HG02840 (cell line): ENCODE results near the gene ZBTB45.

Source experiments
- ATAC-seq: cut with Tn5 transposase; IDR thresholded peaks from one replicate; pipeline ENCODE4 v1.9.1; 2021; ENCODE audit warnings: mild to moderate bottlenecking, moderate library complexity, moderate number of reproducible peaks; ENCODE audit not compliant: unreplicated experiment, low FRiP score

The ZBTB45 gene

DNA sequence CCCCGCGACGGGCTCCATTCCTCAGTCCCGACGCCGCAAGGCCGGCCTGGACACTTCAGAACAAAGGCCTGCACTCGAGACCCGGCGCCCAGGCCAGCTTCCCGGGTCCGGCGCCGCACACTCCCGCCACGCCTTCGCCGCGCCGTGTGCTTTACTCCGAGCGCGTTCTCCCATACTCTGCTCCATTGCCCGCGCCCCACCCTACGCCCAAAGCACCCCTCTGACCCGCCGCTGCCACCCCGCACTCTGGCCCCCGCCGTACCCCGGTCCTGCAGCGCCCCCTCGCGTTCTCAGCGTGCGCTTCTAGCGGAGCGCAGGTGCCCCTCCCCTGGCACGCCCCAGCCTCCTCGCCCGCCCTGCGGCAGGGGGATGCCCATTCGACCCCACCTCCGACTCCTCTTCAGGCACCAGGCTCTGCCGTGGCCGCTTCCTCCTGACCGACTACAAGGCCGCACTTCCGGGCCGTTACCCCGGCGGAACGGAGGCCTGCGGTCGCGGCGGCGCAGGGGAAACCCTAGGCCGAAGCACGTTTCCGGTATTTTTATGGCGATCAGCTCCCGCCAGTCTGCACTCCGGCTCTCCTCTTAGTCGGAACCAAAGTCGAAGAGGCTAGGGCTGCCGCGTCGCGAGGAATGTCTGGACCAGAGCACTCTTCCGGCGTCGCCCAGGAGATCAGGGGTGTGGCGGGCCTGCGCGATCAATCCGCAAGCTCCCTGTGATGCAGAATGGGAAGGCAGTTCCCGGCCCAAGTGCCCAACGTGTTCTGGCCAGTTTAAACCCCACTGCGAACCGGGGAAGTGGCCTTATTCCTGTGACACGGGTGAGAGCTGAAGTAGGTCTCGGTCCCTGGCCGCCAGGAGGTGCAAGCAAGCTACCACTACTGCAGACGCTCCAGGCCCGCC lies at the start of gene ZBTB45:
TSS of gene ZBTB45 (minus strand) at position 456 of the 902 bp plus-strand sequence. CDS start 2,137 bp downstream, outside the sequence.
- ATAC-seq: peak; percentile 78

DNA sequence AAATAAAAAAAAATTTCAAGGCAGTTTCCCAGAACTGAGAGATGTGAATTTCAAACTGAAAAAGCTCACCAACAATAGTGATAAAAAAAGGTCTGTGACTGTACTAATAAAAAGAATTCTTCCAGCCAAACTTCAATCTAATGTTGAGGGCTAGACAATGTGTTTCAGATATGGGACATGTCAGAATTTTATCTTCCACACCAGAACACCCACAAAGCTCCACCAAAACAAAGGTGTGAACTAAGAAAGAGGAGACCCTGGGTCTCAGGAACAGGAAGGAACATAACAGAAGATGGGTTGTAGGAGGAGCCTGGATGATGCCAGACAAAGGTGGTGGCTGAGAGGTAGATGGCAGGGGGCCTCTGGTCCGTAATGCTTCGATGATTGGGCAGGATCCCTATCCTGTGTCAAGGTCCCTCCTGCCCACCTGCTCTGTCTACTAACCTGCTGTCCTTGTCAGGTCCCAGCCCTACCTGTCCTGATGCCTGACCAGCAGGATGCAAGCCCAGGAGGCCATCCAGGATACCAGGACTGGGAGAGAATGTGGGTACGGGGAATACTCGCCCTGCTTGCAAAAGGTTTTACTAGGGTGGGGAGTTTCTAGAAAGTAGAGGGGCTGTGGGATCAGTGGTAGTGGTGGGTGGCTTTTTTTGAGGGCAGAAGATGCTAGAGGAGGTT lies 49.0 kb upstream of the ZBTB45 start:
- ATAC-seq: no peak

- no peak for ATAC-seq
Observed at GRCh38 chr19:58566989-58567388, 47.4 kb upstream of the ZBTB45 start.

DNA sequence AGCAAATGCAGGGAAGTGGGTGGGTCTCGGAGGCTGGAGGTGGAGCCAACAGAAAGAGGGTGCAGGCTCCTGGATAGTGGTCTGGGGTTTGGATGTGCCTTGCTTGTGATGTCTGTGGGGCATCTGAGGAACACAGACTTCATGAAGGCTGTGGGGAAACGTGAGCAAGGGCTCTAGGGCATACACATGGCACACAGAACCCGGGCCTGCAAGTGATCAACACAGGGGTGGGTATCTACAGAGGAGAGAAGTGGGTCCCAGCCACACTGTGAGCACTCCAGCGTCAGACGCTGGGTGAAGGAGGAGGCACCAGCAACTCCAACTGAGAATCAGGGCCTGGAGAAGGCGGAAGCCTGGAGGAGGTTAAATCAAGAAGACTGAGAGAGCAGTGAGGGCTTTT lies 44.2 kb upstream of the ZBTB45 start:
- ATAC-seq: no peak

DNA sequence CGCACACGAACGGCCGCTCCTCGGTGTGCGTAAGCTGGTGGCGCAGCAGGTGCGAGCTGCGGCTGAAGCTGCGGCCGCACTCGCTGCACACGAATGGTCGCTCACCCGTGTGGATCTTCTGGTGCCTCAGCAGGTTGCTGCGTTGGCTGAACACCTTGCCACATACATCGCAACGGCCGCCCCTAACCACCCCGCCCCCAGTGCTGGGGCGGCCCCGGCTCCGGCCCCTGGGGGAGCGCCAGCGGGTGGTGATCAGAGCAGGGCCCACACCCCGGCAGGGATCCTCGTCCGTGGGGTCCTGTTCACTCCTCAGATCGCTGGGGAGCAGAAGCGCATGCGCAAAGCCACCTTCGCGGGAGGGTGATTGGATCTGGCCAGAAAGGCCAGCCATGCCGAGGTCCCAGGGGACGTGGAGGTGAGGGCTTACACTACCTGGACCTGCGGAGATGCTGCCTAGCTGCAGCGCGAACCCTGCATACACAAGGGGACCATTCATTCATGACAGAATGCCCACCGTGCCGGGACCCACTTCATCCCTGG lies 43.5 kb upstream of the ZBTB45 start:
- no peak for ATAC-seq

DNA sequence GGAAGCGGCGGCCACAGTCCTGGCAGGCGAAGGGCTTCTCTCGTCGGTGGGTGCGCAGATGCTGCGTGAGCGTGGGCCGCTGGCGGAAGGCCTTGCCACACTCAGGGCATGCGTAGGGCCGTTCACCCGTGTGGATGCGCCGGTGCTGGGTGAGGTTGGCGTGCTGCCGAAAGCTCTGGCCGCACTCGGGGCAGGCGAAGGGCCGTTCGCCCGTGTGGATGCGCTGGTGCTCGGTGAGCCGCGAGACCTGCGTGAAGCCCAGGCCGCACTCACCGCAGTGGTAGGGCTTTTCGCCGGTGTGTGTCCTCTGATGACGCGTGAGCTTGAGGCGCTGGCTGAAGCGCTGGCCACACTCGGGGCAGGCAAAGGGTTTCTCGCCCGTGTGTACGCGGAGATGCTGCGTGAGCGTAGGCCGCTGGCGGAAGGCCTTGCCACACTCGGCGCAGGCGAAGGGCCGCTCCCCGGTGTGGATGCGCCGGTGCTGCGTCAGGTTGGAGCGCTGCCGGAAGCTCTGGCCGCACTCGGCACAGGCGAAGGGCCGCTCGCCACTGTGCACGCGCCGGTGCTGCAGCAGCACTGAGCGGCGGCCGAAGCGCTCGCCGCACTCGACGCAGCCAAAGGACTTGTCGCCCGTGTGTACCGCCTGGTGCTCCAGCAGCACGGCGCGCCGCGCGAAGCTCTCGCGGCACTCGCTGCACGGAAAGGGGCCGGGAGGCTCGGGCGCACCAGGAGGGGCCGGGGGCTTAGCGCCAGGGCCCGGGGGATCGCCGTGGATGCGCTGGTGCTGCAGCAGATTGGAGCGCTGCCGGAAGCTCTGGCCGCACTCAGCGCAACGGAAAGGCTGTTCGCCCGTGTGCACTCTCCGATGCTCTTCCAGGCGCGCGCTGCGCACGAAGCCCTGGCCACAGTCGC lies 42.8 kb upstream of the ZBTB45 start:
- ATAC-seq: no peak

- no peak for ATAC-seq
Observed at GRCh38 chr19:58561373-58562121, 41.9 kb upstream of the ZBTB45 start.

DNA sequence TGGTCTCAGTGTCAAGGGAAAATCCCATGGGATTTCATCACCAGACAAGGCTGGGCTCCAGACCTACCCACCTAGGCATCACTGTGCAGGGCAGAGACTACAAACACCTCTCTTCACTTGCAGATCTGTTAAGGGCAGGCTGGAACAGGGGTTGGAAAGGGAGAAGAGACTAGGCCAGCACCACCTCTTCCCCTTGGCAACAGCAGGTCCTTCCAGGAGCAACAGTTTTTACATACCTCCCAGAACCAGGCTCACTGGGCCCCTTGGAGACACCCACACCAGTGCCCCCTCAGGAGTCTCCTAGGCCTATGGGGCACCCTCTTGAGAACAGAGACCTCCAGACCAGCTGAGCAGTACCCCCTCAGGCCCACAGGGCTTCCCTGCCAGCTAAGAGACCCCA lies 41.3 kb upstream of the ZBTB45 start:
- no peak for ATAC-seq

- ATAC-seq: no peak
Observed at GRCh38 chr19:58560007-58560887, 40.6 kb upstream of the ZBTB45 start.

DNA sequence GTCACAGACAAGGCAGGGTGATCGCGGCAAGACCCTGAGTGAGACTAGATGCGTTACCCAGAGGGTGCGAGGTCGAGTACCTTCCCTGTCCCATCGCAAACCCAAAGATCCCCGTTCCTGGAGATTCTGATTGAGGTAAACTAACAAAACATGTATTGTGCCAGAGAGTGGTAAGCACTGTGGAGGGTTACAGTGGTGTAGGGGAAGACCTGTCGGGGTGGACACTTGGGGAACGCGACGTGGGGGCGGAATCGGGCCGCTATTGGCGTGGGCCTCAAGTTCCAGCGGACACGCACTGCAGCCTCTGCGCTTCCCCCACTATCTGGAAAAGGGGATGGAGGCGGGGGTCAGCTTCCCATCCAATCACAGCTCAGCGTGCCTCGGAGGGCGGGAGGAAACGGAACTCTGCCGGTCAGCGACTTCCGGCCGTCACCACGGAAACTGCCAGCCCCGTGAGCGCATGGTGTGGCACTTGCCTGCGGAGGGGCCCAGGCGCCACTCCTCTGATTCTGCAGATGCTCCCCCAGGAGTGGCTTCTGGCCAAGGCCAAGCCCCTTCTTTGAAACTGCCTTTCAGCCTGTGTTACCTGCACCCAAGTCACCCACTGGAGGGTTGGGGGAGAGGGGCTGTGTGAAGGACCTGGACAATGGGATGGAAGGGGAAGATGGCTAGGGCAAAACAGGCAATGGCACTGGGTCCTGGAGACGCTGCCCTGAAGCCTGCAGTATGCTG lies 39.8 kb upstream of the ZBTB45 start:
- peak; percentile 18 for ATAC-seq

GRCh38 chr19:58558623-58559274 lies 39.1 kb upstream of the ZBTB45 start:
- peak; percentile 58 for ATAC-seq

DNA sequence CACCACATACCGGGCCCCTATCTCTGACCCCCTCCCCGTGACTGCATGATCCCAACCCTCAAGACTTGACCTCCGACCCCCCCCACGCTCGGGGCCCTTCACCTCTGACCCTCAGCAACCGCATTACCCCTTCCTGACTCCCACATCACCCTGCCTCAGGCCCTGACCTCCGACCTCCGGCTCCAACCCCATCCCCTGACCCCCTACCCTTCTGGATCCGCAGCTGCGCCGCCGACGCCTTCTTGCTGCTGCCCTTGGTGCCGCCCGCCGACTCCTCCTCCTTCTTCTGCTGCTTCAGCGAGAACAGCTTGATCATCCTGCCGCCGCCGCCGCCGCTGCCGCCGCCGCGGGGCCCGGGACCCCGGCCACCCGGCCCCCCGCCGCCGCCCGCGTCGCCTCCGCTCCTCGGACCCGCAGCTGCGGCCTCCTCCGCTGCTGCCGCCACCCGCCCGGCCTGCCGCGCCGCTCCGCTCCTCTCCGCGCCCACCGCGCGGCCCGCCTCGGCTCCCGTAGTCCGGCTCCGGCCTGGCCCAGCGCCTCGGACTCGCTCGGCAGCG lies 38.5 kb upstream of the ZBTB45 start, which contains the start of gene UBE2M:
TSS of gene UBE2M (minus strand) at position 546 of the 557 bp plus-strand sequence. CDS start at position 316, 230 bp downstream.
- ATAC-seq: no peak

DNA sequence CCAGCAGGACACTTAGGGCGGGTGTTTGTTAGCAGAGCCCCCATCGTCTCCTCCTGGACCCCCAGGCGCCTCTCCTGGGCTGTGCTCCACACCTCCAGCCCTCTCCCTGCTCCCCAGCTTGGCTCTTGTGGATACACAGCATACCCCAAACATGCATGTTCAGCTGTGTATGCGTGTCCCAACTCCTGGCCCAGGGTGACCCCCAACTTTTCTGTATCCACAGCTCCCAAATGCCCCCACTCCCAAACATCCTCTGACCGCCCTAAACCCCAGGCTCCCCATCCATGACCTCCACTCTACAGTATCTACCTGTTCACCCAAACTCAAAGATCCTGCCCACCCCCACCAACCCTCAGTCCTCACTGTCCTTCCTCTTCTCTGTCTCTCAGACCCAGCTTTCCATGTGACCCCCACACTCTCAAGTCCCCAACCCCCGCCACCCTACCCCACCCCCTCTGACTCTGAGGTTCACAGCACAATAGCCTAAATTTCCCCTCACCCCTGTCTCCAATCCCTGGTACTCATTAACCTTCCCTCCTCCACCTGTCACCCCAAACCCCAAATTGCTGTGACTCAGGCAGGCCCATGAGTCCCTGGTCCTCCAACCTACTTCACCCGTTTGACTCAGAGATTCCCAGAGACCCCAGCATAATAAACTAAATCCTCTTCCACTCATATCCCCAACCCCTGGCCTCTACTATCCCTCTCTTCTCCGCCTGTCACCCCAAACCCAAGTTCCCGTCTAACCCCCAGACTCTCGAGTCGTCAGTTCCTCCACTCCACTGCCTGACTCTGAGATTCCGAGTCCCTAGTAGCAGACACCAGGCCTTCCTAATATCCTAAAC lies 37.8 kb upstream of the ZBTB45 start:
- no peak for ATAC-seq

- no peak for ATAC-seq
Observed at GRCh38 chr19:58556622-58557220, 37.1 kb upstream of the ZBTB45 start.

GRCh38 chr19:58555920-58556621 lies 36.5 kb upstream of the ZBTB45 start:
- no peak for ATAC-seq
